Trophoblast cell (in vitro differentiated cells and primary cell): Measurements from ENCODE around the gene AOPEP.
A peak's percentile ranks its signal among the peaks of the same experiment; 100 is the strongest.

Experiments
- DNase-seq, 2 donors: peaks; one replicate each; pipeline ENCODE4 v3.0.0-alpha.2; 2016
- H2AFZ ChIP-seq: 2 replicates; pipeline ENCODE4 v1.6.1; 2013; ENCODE audit warnings: low read length, moderate library complexity, mild to moderate bottlenecking; ENCODE audit not compliant: insufficient read depth, poor library complexity
- H2AK5ac ChIP-seq: 2 replicates; pipeline ENCODE4 v1.6.1; 2013; ENCODE audit warnings: mild to moderate bottlenecking, low read length
- H2BK120ac ChIP-seq: 2 replicates; pipeline ENCODE4 v1.6.1; 2013; ENCODE audit warnings: low read length, mild to moderate bottlenecking, moderate library complexity; ENCODE audit not compliant: insufficient read depth, poor library complexity
- H2BK12ac ChIP-seq: 2 replicates; pipeline ENCODE4 v1.6.1; 2013; ENCODE audit warnings: mild to moderate bottlenecking, low read length, moderate library complexity
- H2BK5ac ChIP-seq: 2 replicates; pipeline ENCODE4 v1.6.1; 2013; ENCODE audit warnings: low read length, low read depth, moderate library complexity, mild to moderate bottlenecking; ENCODE audit not compliant: poor library complexity
- H3K14ac ChIP-seq: 2 replicates; pipeline ENCODE4 v1.6.1; 2013; ENCODE audit warnings: mild to moderate bottlenecking, low read length
- H3K18ac ChIP-seq: 2 replicates; pipeline ENCODE4 v1.6.1; 2013; ENCODE audit warnings: mild to moderate bottlenecking, low read length
- H3K23ac ChIP-seq: 2 replicates; pipeline ENCODE4 v1.6.1; 2013; ENCODE audit warnings: low read length
- H3K27ac ChIP-seq: 2 replicates; pipeline ENCODE4 v1.5.1; 2013; ENCODE audit warnings: low read depth, mild to moderate bottlenecking, inconsistent platforms, low read length, moderate library complexity
- H3K27me3 ChIP-seq: 2 replicates; pipeline ENCODE4 v1.6.1; 2013; ENCODE audit warnings: inconsistent platforms, mild to moderate bottlenecking, low read length, moderate library complexity; ENCODE audit not compliant: insufficient read depth
- H3K36me3 ChIP-seq, 2 experiments: 1 replicate in 1 of 2; 2 replicates in 1 of 2; pipeline ENCODE4 v1.6.1; 2013; ENCODE audit warnings: low read length in 2 of 2, mild to moderate bottlenecking in 2 of 2, moderate library complexity in 1 of 2; ENCODE audit not compliant: insufficient read depth in 2 of 2, control insufficient read depth in 1 of 2
- H3K4ac ChIP-seq: 2 replicates; pipeline ENCODE4 v1.6.1; 2013; ENCODE audit warnings: low read depth, mild to moderate bottlenecking, low read length, moderate library complexity
- H3K4me1 ChIP-seq, 2 experiments: 1 replicate in 1 of 2; 2 replicates in 1 of 2; pipeline ENCODE4 v1.6.1; 2013; ENCODE audit warnings: low read length in 2 of 2, mild to moderate bottlenecking in 2 of 2, moderate library complexity in 1 of 2; ENCODE audit not compliant: insufficient read depth in 2 of 2, control insufficient read depth in 1 of 2
- H3K4me2 ChIP-seq: 2 replicates; pipeline ENCODE4 v1.6.1; 2013; ENCODE audit warnings: inconsistent platforms, mild to moderate bottlenecking, low read length, moderate library complexity
- H3K4me3 ChIP-seq: 2 replicates; pipeline ENCODE4 v1.5.1; 2013; ENCODE audit warnings: mild to moderate bottlenecking, low read depth, low read length, inconsistent platforms
- H3K79me1 ChIP-seq: one replicate; pipeline ENCODE4 v1.6.1; 2013; ENCODE audit warnings: low read length
- H3K79me2 ChIP-seq: 2 replicates; pipeline ENCODE4 v1.6.1; 2013; ENCODE audit warnings: low read length, mild to moderate bottlenecking; ENCODE audit not compliant: control insufficient read depth, insufficient read depth, poor library complexity
- H3K9ac ChIP-seq: 2 replicates; pipeline ENCODE4 v1.6.1; 2013; ENCODE audit warnings: mild to moderate bottlenecking, low read length
- H3K9me3 ChIP-seq: 2 replicates; pipeline ENCODE4 v1.6.1; 2013; ENCODE audit warnings: low read depth, mild to moderate bottlenecking, control low read depth, inconsistent platforms, low read length; ENCODE audit not compliant: insufficient read depth
- H4K12ac ChIP-seq: 2 replicates; pipeline ENCODE4 v1.6.1; 2013; ENCODE audit warnings: low read depth, mild to moderate bottlenecking, low read length, moderate library complexity
- H4K8ac ChIP-seq: 2 replicates; pipeline ENCODE4 v1.6.1; 2013; ENCODE audit warnings: low read depth, mild to moderate bottlenecking, low read length, moderate library complexity
- H4K91ac ChIP-seq: one replicate; pipeline ENCODE4 v1.6.1; 2013; ENCODE audit warnings: low read depth, mild to moderate bottlenecking, low read length, moderate library complexity
- WGBS: extraction: QIAGEN DNeasy Blood & Tissue Kit; methylation state at CpG from one replicate; pipeline ENCODE4 v1.1.7; 2013; ENCODE audit warnings: missing lambda C conversion rate; ENCODE audit not compliant: insufficient read length, insufficient coverage; ENCODE audit errors: extremely low coverage; 5-methylcytosine and 5-hydroxymethylcytosine counted together

The AOPEP gene

DNA sequence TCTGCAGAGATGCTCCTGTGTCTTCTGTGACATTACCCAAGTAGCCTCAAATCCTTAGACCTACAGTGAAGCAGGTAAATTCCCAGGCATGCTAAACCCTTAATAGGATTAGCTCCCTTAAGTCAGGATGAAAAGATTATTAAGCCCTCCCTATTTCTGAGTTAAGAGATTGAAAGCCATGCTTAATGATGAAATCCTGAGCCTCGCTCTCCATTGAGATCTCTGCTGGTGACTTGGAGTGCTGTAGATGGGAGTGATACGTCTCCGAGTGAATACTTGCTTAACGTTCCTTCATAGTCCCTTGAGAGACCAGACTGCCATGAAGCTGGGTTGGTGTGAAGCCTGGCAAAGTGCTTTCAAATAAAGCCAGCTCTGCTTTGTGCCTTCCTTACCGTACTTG, 34.2 kb downstream of the AOPEP start:
- no peak overlapping the region for H3K14ac ChIP-seq
- H4K91ac ChIP-seq, result no peak overlapping the region
- H4K8ac ChIP-seq, result no peak overlapping the region
- peaks cover 2 to 5% of the 10 kb centered on the region in 2 experiments for H3K36me3 ChIP-seq
- no peaks in the 10 kb centered on the region for H3K9me3 ChIP-seq
- no peaks in the 10 kb centered on the region for H3K79me1 ChIP-seq
- no peak overlapping the region for H3K9ac ChIP-seq
- H2BK120ac ChIP-seq, result no peak overlapping the region
- H3K23ac ChIP-seq, result no peak overlapping the region
- H3K18ac ChIP-seq, result no peak overlapping the region
- no peaks in the 10 kb centered on the region for H3K27me3 ChIP-seq
- DNase-seq, result peak in 1 of 2 donors; percentile 51
- no CpG with 5 or more reads among the region's 5 CpGs for WGBS
- no peak overlapping the region for H2AFZ ChIP-seq
- H3K4me1 ChIP-seq, result no peaks in the 10 kb centered on the region
- H3K4me3 ChIP-seq, result no peak overlapping the region
- H4K12ac ChIP-seq, result no peak overlapping the region
- H3K4ac ChIP-seq, result no peak overlapping the region
- no peak overlapping the region for H2BK5ac ChIP-seq
- H3K4me2 ChIP-seq, result no peak overlapping the region
- H3K79me2 ChIP-seq, result no peaks in the 10 kb centered on the region
- no peak overlapping the region for H2AK5ac ChIP-seq
- no peak overlapping the region for H2BK12ac ChIP-seq
- H3K27ac ChIP-seq, result no peak overlapping the region

DNA sequence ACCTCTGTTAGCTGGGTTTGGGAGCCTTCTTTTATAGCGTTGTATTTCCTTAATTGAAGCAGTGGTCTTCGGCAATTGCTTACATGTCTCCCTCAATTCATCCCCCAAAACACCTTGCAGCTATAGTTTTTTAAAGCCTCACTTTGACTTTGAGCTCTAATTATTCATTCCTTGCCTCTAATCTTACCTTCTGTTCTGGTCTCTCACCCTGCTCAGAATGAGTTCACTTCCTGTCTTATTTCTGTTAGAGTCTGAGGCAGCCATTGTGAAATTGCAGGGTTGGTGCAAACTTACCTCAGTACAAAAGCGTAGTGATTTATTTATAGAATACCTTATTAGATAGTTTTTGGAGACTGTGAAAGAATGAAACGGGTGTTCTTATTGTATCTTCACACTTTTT, 35.0 kb downstream of the AOPEP start:
- H2AK5ac ChIP-seq, result no peak overlapping the region
- H4K12ac ChIP-seq, result no peak overlapping the region
- no peaks in the 10 kb centered on the region for H3K27me3 ChIP-seq
- WGBS, result no CpG with 5 or more reads among the region's 4 CpGs
- H3K4me1 ChIP-seq, result no peaks in the 10 kb centered on the region
- peaks cover 2 to 5% of the 10 kb centered on the region in 2 experiments for H3K36me3 ChIP-seq
- no peak for DNase-seq
- H3K79me2 ChIP-seq, result no peaks in the 10 kb centered on the region
- no peaks in the 10 kb centered on the region for H3K79me1 ChIP-seq
- no peak overlapping the region for H3K18ac ChIP-seq
- H3K4me2 ChIP-seq, result no peak overlapping the region
- H3K4me3 ChIP-seq, result no peak overlapping the region
- H3K4ac ChIP-seq, result no peak overlapping the region
- H4K8ac ChIP-seq, result no peak overlapping the region
- H2BK5ac ChIP-seq, result no peak overlapping the region
- H3K23ac ChIP-seq, result no peak overlapping the region
- no peak overlapping the region for H2AFZ ChIP-seq
- H4K91ac ChIP-seq, result no peak overlapping the region
- H2BK12ac ChIP-seq, result no peak overlapping the region
- no peak overlapping the region for H2BK120ac ChIP-seq
- no peak overlapping the region for H3K9ac ChIP-seq
- no peak overlapping the region for H3K14ac ChIP-seq
- H3K9me3 ChIP-seq, result no peaks in the 10 kb centered on the region
- no peak overlapping the region for H3K27ac ChIP-seq

DNA sequence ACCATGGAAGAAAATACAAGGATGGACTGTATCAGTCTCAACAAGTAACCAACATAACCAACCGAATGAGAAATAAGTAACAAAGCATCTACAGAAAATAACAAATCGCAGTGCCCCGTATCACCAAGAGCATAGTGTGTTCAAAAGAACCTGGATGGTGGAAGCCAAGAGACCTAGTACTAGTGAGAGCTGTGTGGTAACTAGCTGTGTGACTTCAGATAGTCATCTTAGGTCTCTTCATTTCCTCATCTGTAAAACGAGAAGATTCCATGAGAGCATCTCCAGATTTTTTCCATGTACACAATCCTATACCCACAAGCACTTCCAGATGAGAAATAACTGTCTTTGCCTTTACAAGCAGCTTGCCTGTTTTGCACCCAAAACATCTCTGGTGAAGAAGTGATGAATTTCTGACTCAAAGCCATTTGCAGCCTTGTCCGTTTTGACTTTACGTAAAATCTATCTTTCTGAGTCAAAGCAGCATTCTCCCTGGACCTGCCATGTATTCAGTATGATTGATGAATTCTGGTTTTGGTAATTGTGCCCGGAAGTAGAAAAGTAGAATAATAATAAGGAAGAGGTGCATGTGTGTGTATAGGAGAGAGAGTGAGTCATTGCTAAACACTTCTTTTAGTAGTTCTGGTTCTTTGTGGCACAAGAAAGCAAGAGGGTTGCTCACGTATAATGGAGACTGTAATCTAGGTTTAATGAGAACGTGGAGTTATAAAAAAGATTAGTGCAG, 41.0 kb downstream of the AOPEP start:
- no peak overlapping the region for H4K91ac ChIP-seq
- 100% methylated on average over 1 of the region's 9 CpGs for WGBS
- H2BK5ac ChIP-seq, result no peak overlapping the region
- no peak overlapping the region for H3K27ac ChIP-seq
- H3K79me2 ChIP-seq, result no peaks in the 10 kb centered on the region
- H3K4ac ChIP-seq, result no peak overlapping the region
- H4K8ac ChIP-seq, result no peak overlapping the region
- H3K23ac ChIP-seq, result no peak overlapping the region
- H3K79me1 ChIP-seq, result no peaks in the 10 kb centered on the region
- no peak overlapping the region for H3K4me2 ChIP-seq
- no peak overlapping the region for H2BK120ac ChIP-seq
- H2AK5ac ChIP-seq, result no peak overlapping the region
- H2BK12ac ChIP-seq, result no peak overlapping the region
- no peak overlapping the region for H3K9ac ChIP-seq
- no peak overlapping the region for H3K4me3 ChIP-seq
- H3K14ac ChIP-seq, result no peak overlapping the region
- no peaks in the 10 kb centered on the region for H3K36me3 ChIP-seq
- H3K18ac ChIP-seq, result no peak overlapping the region
- H4K12ac ChIP-seq, result no peak overlapping the region
- no peak for DNase-seq
- no peaks in the 10 kb centered on the region for H3K4me1 ChIP-seq
- no peaks in the 10 kb centered on the region for H3K27me3 ChIP-seq
- H2AFZ ChIP-seq, result no peak overlapping the region
- no peaks in the 10 kb centered on the region for H3K9me3 ChIP-seq

DNA sequence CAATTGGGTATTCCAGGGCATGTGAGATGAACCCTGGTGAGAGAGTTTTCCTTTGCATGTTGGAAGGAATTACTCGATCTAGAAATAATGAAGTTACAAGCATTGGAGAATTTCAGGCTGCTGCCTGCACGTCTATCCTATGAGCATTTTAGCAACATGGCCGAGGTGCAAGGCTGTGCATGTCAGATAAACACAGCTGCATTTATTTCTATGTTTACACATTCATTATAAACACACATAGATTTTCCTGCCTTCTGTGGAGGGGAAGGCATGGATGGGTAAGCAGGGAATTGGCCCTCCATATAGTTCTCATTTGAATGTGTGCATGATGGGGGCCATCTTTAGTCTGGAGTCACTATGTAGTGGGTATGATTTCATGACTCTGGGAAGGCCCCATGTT, 42.3 kb downstream of the AOPEP start:
- Histone ChIP-seq H3K4me2 (no peak overlapping the region), H4K8ac (no peak overlapping the region), H3K9me3 (no peaks in the 10 kb centered on the region), H2AK5ac (no peak overlapping the region), H3K23ac (no peak overlapping the region), H3K14ac (no peak overlapping the region), H4K91ac (no peak overlapping the region), H2AFZ (no peak overlapping the region), H3K18ac (no peak overlapping the region), H2BK12ac (no peak overlapping the region), H3K4ac (no peak overlapping the region), H4K12ac (no peak overlapping the region), H3K79me1 (no peaks in the 10 kb centered on the region), H3K36me3 (no peaks in the 10 kb centered on the region), H3K4me3 (no peak overlapping the region), H2BK120ac (no peak overlapping the region), H3K27ac (no peak overlapping the region), H3K79me2 (no peaks in the 10 kb centered on the region), H3K27me3 (no peaks in the 10 kb centered on the region), H3K9ac (no peak overlapping the region), H2BK5ac (no peak overlapping the region), H3K4me1 (no peaks in the 10 kb centered on the region)
- no peak for DNase-seq
- no CpG with 5 or more reads among the region's 3 CpGs for WGBS
